Astrocyte of the hippocampus (primary cell): Measurements from ENCODE around the gene IL2RA.
"Not testable (repeated sequence)": the region's sequence is repeated elsewhere in the genome, so short reads cannot be mapped to it uniquely, and the experiment has no call there.

Experiments used
- DNase-seq: peaks from one replicate; pipeline ENCODE4 v3.0.0; 2011; ENCODE audit warnings: low read depth, low spot score

Gene IL2RA

GRCh38 chr10:6056411-6057135 lies 5.6 kb downstream of the IL2RA start:
- no peak for DNase-seq

GRCh38 chr10:6055929-6056328 lies 6.2 kb downstream of the IL2RA start:
- DNase-seq, result no peak

- DNase-seq, result no peak
These were observed 7.3 kb downstream of the IL2RA start for GRCh38 chr10:6054884-6055283.

- DNase-seq, result no peak
These were observed 8.1 kb downstream of the IL2RA start for GRCh38 chr10:6053816-6054631.

- DNase-seq, result no peak
These were observed 8.9 kb downstream of the IL2RA start for GRCh38 chr10:6053303-6053702.

GRCh38 chr10:6052247-6053221 lies 9.6 kb downstream of the IL2RA start:
- no peak for DNase-seq

GRCh38 chr10:6050801-6051445 lies 11.2 kb downstream of the IL2RA start:
- peak; percentile 32 for DNase-seq

GRCh38 chr10:6049031-6049400 lies 13.2 kb downstream of the IL2RA start:
- DNase-seq, result no peak

GRCh38 chr10:6048281-6049030 lies 13.7 kb downstream of the IL2RA start:
- no peak for DNase-seq

GRCh38 chr10:6047847-6048246 lies 14.3 kb downstream of the IL2RA start:
- DNase-seq, result no peak

- DNase-seq, result no peak
These were observed 15.2 kb downstream of the IL2RA start for GRCh38 chr10:6046773-6047611.

- no peak for DNase-seq
These were observed 16.0 kb downstream of the IL2RA start for GRCh38 chr10:6045878-6046772.

GRCh38 chr10:6045314-6045848 lies 16.8 kb downstream of the IL2RA start:
- no peak for DNase-seq

- no peak for DNase-seq
These were observed 17.3 kb downstream of the IL2RA start for GRCh38 chr10:6044751-6045313.

GRCh38 chr10:6044060-6044459 lies 18.1 kb downstream of the IL2RA start:
- DNase-seq, result no peak

- DNase-seq, result not testable (repeated sequence)
These were observed 18.8 kb downstream of the IL2RA start for GRCh38 chr10:6043377-6043776.

- no peak for DNase-seq
These were observed 22.0 kb downstream of the IL2RA start for GRCh38 chr10:6040205-6040604.

GRCh38 chr10:6039711-6040110 lies 22.5 kb downstream of the IL2RA start:
- DNase-seq, result no peak
